NCI-H1417 treated with DMSO at 0.1 percent for 48 hours (cell line): ENCODE measurements around the gene ZNF524.

Experiments
- DNase-seq: peaks from one replicate; lab custom pipeline; 2025; lab: John Stamatoyannopoulos, UW

Gene ZNF524

GRCh38 chr19:55602104-55603001 is 2.3 kb downstream of the ZNF524 start:
- DNase-seq = no peak

GRCh38 chr19:55603115-55603514 is 3.0 kb downstream of the ZNF524 start:
- no peak for DNase-seq

- no peak for DNase-seq
Measured at GRCh38 chr19:55603581-55604292, 3.6 kb downstream of the ZNF524 start.

GRCh38 chr19:55605207-55605636 is 5.1 kb downstream of the ZNF524 start:
- DNase-seq = peak; percentile 90

- no peak for DNase-seq
Measured at GRCh38 chr19:55605637-55606470, 5.8 kb downstream of the ZNF524 start, which contains the start of gene ZNF865. Gene ZNF865 (plus strand): TSS chr19:55605647. CDS start chr19:55613619, 7,972 bp downstream.

- DNase-seq = no peak
Measured at GRCh38 chr19:55606471-55606787, 6.3 kb downstream of the ZNF524 start.

GRCh38 chr19:55606817-55607216 is 6.7 kb downstream of the ZNF524 start:
- DNase-seq = no peak

- no peak for DNase-seq
Measured at GRCh38 chr19:55609326-55609725, 9.2 kb downstream of the ZNF524 start.

- DNase-seq = no peak
Measured at GRCh38 chr19:55611300-55611982, 11.4 kb downstream of the ZNF524 start.

- no peak for DNase-seq
Measured at GRCh38 chr19:55611983-55612645, 12.0 kb downstream of the ZNF524 start.

GRCh38 chr19:55613396-55613795 is 13.3 kb downstream of the ZNF524 start:
- no peak for DNase-seq

- DNase-seq = no peak
Measured at GRCh38 chr19:55613930-55614710, 14.0 kb downstream of the ZNF524 start.

- no peak for DNase-seq
Measured at GRCh38 chr19:55614711-55615542, 14.8 kb downstream of the ZNF524 start.

- no peak for DNase-seq
Measured at GRCh38 chr19:55615543-55616394, 15.7 kb downstream of the ZNF524 start.

- no peak for DNase-seq
Measured at GRCh38 chr19:55616395-55616875, 16.3 kb downstream of the ZNF524 start.

GRCh38 chr19:55617426-55617825 is 17.3 kb downstream of the ZNF524 start:
- DNase-seq = no peak

GRCh38 chr19:55618426-55618825 is 18.3 kb downstream of the ZNF524 start:
- DNase-seq = no peak

- DNase-seq = no peak
Measured at GRCh38 chr19:55619286-55619685, 19.2 kb downstream of the ZNF524 start.
